Activated T-helper 1 cell treated with anti-CD3 and anti-CD28 coated beads, Interleukin-12 subunit alpha, Interleukin-12 subunit beta, Interleukin-2, Interleukin-4 antibody, amounts not matched to agents 30 ng/mL and 10 ng/mL and 1 ng/mL, durations not matched to agents 14 hours and 24 hours and 36 hours (primary cell): ENCODE results near the gene LCORL. TPM values are rescaled to one million over a fixed set of nuclear protein-coding genes. Genes with fewer than 3 reads are reported as not detected.
"Not testable (repeated sequence)": the region's sequence is repeated elsewhere in the genome, so short reads cannot be mapped to it uniquely, and the experiment has no call there.

ENCODE experiments used
- DNase-seq: peaks from one replicate; pipeline ENCODE4 v3.0.0; 2021; ENCODE audit warnings: low spot score
- H3K27ac Mint-ChIP-seq: one replicate; pipeline ENCODE4 v1.8.0; 2021; ENCODE audit warnings: mild to moderate bottlenecking, mixed read lengths
- H3K27me3 Mint-ChIP-seq: one replicate; pipeline ENCODE4 v1.8.0; 2022; ENCODE audit warnings: mild to moderate bottlenecking, moderate library complexity, mixed read lengths; ENCODE audit not compliant: insufficient read depth
- H3K36me3 Mint-ChIP-seq: one replicate; pipeline ENCODE4 v1.8.0; 2021; ENCODE audit warnings: low read depth, mixed read lengths
- H3K4me1 Mint-ChIP-seq: one replicate; pipeline ENCODE4 v1.8.0; 2021; ENCODE audit warnings: low read depth, mixed read lengths
- H3K4me3 Mint-ChIP-seq: one replicate; pipeline ENCODE4 v1.8.0; 2021; ENCODE audit warnings: mild to moderate bottlenecking, moderate library complexity, mixed read lengths
- H3K9me3 Mint-ChIP-seq: one replicate; pipeline ENCODE4 v1.8.0; 2021; ENCODE audit warnings: mixed read lengths
- intact Hi-C: fragments of 100-400 bp; cut with micrococcal nuclease; formaldehyde crosslinking; loops from one replicate; pipeline ENCODE4 v1.15.1; 2024
- total RNA-seq: library from RNA; stranded (reverse); gene quantifications from 2 replicates; pipeline ENCODE4 v1.2.3, GENCODE V29; 2022

LCORL gene
- total RNA-seq, 1 donor from 2014 or later, result 8.7 TPM

- Mint-ChIP-seq H3K27ac (no peak overlapping the region), H3K4me3 (no peak overlapping the region), H3K27me3 (peaks cover 18% of the 10 kb centered on the region), H3K9me3 (no peaks in the 10 kb centered on the region), H3K4me1 (no peaks in the 10 kb centered on the region), H3K36me3 (no peaks in the 10 kb centered on the region)
- no peak for DNase-seq
- intact Hi-C loops, result no loop called here
Measured at GRCh38 chr4:18039113-18039512, 17.6 kb upstream of the LCORL start.

GRCh38 chr4:18036369-18036768 lies 14.8 kb upstream of the LCORL start:
- H3K27ac Mint-ChIP-seq, DNase-seq, intact Hi-C loops, H3K4me1 Mint-ChIP-seq, H3K9me3 Mint-ChIP-seq, H3K36me3 Mint-ChIP-seq, H3K4me3 Mint-ChIP-seq: not testable (repeated sequence)
- peaks cover 18% of the 10 kb centered on the region for H3K27me3 Mint-ChIP-seq

GRCh38 chr4:18034099-18034498 lies 12.5 kb upstream of the LCORL start:
- H3K27ac Mint-ChIP-seq, result no peak overlapping the region
- DNase-seq, result no peak
- H3K27me3 Mint-ChIP-seq, result peaks cover 29% of the 10 kb centered on the region
- no peaks in the 10 kb centered on the region for H3K9me3 Mint-ChIP-seq
- intact Hi-C loops, result no loop called here
- no peaks in the 10 kb centered on the region for H3K4me1 Mint-ChIP-seq
- no peak overlapping the region for H3K4me3 Mint-ChIP-seq
- peaks cover 1% of the 10 kb centered on the region for H3K36me3 Mint-ChIP-seq

GRCh38 chr4:18033111-18034085 lies 11.8 kb upstream of the LCORL start:
- H3K9me3 Mint-ChIP-seq, result no peaks in the 10 kb centered on the region
- H3K4me3 Mint-ChIP-seq, result no peak overlapping the region
- no peak overlapping the region for H3K27ac Mint-ChIP-seq
- DNase-seq, result no peak
- peaks cover 1% of the 10 kb centered on the region for H3K36me3 Mint-ChIP-seq
- intact Hi-C loops, result no loop called here
- peaks cover 29% of the 10 kb centered on the region for H3K27me3 Mint-ChIP-seq
- no peaks in the 10 kb centered on the region for H3K4me1 Mint-ChIP-seq

- intact Hi-C loops, result loop anchor here (10.0 kb wide), 4 partner anchors 340 to 1800 kb away; partner anchors contain the start of gene TAPT1
- Mint-ChIP-seq H3K9me3 (no peaks in the 10 kb centered on the region), H3K4me1 (peaks cover 16% of the 10 kb centered on the region), H3K27ac (no peak overlapping the region), H3K4me3 (no peak overlapping the region), H3K27me3 (peaks cover 66% of the 10 kb centered on the region), H3K36me3 (peaks cover 1% of the 10 kb centered on the region)
- no peak for DNase-seq
Measured at GRCh38 chr4:18025288-18025687, 3.7 kb upstream of the LCORL start.

- peaks cover 3% of the 10 kb centered on the region for H3K36me3 Mint-ChIP-seq
- intact Hi-C loops, result loop anchor here (1.0 to 10.0 kb wide), 8 partner anchors 35 to 1798 kb away; partner anchors contain the start of genes DCAF16, LAP3, MED28 and NCAPG
- H3K4me3 Mint-ChIP-seq, result peak overlapping the region; percentile 87
- H3K27ac Mint-ChIP-seq, result no peak overlapping the region
- peaks cover 26% of the 10 kb centered on the region for H3K4me1 Mint-ChIP-seq
- H3K9me3 Mint-ChIP-seq, result no peaks in the 10 kb centered on the region
- H3K27me3 Mint-ChIP-seq, result peaks cover 68% of the 10 kb centered on the region
- no peak for DNase-seq
Measured at GRCh38 chr4:18022572-18023050, 1.1 kb upstream of the LCORL start.

- no peak for DNase-seq
- Mint-ChIP-seq H3K4me3 (peak overlapping the region; percentile 87), H3K9me3 (no peaks in the 10 kb centered on the region), H3K36me3 (peaks cover 3% of the 10 kb centered on the region), H3K27ac (peak overlapping the region; percentile 78), H3K4me1 (peaks cover 26% of the 10 kb centered on the region), H3K27me3 (peaks cover 60% of the 10 kb centered on the region)
- intact Hi-C loops, result loop anchor here (1.0 to 10.0 kb wide), 6 partner anchors 15 to 1797 kb away; partner anchors contain the start of gene TAPT1
Measured at GRCh38 chr4:18021470-18021719, 160 bp downstream of the LCORL start.

GRCh38 chr4:18020671-18021469 lies 685 bp downstream of the LCORL start:
- peaks cover 3% of the 10 kb centered on the region for H3K36me3 Mint-ChIP-seq
- no peaks in the 10 kb centered on the region for H3K9me3 Mint-ChIP-seq
- peaks cover 57% of the 10 kb centered on the region for H3K27me3 Mint-ChIP-seq
- H3K4me3 Mint-ChIP-seq, result peak overlapping the region; percentile 98
- H3K27ac Mint-ChIP-seq, result peak overlapping the region; percentile 93
- H3K4me1 Mint-ChIP-seq, result peaks cover 26% of the 10 kb centered on the region
- peak; percentile 14 for DNase-seq
- intact Hi-C loops, result loop anchor here (1.0 to 10.0 kb wide), 6 partner anchors 14 to 1796 kb away; partner anchors contain the start of gene TAPT1

- Mint-ChIP-seq H3K4me3 (peak overlapping the region; percentile 98), H3K36me3 (peaks cover 3% of the 10 kb centered on the region), H3K27me3 (peaks cover 50% of the 10 kb centered on the region), H3K27ac (peak overlapping the region; percentile 93), H3K4me1 (peaks cover 26% of the 10 kb centered on the region), H3K9me3 (no peaks in the 10 kb centered on the region)
- intact Hi-C loops, result loop anchor here (2.0 to 10.0 kb wide), 5 partner anchors 13 to 1795 kb away; partner anchors contain the start of gene TAPT1
- no peak for DNase-seq
Measured at GRCh38 chr4:18020145-18020670, 1.3 kb downstream of the LCORL start.

- Mint-ChIP-seq H3K9me3 (no peaks in the 10 kb centered on the region), H3K4me3 (no peak overlapping the region), H3K36me3 (no peaks in the 10 kb centered on the region), H3K27me3 (peaks cover 14% of the 10 kb centered on the region), H3K27ac (no peak overlapping the region), H3K4me1 (no peaks in the 10 kb centered on the region)
- intact Hi-C loops, result no loop called here
- no peak for DNase-seq
Measured at GRCh38 chr4:18014269-18014668, 7.3 kb downstream of the LCORL start.

GRCh38 chr4:18012807-18013462 lies 8.6 kb downstream of the LCORL start:
- Mint-ChIP-seq H3K27ac (no peak overlapping the region), H3K36me3 (no peaks in the 10 kb centered on the region), H3K9me3 (no peaks in the 10 kb centered on the region), H3K27me3 (peaks cover 11% of the 10 kb centered on the region), H3K4me1 (no peaks in the 10 kb centered on the region), H3K4me3 (no peak overlapping the region)
- intact Hi-C loops, result no loop called here
- DNase-seq, result no peak

GRCh38 chr4:18012134-18012806 lies 9.3 kb downstream of the LCORL start:
- intact Hi-C loops, result no loop called here
- Mint-ChIP-seq H3K4me1 (no peaks in the 10 kb centered on the region), H3K27ac (no peak overlapping the region), H3K4me3 (no peak overlapping the region), H3K9me3 (no peaks in the 10 kb centered on the region), H3K27me3 (peaks cover 8% of the 10 kb centered on the region), H3K36me3 (no peaks in the 10 kb centered on the region)
- DNase-seq, result no peak
